ENCODE measurements around the gene TOM1L1.

DNA sequence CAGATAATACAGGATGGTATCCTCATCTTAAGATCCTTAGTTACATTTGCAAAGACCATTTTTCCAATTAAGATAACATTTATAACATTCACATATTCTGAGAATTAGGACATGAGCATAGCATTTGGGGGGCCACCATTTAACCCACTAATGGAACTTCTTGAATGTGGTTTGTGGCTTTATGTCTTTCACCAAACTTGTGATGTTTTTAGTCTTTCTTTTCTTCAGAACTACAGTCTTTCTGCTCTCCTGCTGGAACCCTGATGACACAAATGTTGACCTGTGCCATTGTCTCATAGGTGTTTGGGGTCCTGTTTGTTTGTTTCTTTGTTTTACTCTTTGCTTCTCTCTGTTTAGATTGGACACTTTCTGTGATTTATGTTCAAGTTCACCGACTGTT, 44.6 kb downstream of the TOM1L1 start:
- TF ChIP-seq, protein P1, sequence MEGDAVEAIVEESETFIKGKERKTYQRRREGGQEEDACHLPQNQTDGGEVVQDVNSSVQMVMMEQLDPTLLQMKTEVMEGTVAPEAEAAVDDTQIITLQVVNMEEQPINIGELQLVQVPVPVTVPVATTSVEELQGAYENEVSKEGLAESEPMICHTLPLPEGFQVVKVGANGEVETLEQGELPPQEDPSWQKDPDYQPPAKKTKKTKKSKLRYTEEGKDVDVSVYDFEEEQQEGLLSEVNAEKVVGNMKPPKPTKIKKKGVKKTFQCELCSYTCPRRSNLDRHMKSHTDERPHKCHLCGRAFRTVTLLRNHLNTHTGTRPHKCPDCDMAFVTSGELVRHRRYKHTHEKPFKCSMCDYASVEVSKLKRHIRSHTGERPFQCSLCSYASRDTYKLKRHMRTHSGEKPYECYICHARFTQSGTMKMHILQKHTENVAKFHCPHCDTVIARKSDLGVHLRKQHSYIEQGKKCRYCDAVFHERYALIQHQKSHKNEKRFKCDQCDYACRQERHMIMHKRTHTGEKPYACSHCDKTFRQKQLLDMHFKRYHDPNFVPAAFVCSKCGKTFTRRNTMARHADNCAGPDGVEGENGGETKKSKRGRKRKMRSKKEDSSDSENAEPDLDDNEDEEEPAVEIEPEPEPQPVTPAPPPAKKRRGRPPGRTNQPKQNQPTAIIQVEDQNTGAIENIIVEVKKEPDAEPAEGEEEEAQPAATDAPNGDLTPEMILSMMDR (IDR thresholded peaks at IDR 0.05; ENCODE audit: insufficient read depth, low read length, poor library complexity, severe bottlenecking): no peak
- TF ChIP-seq EZH2phosphoT487 (conservative IDR thresholded peaks at IDR 0.05; ENCODE audit: low read length): no peak
